Activated CD8-positive, alpha-beta T cell treated with anti-CD3 and anti-CD28 coated beads, Interleukin-2, amount 10 ng/mL, durations not matched to agents 7 days and 5 days (primary cell): ENCODE data around the gene SH3BGRL3. TPM values are rescaled to one million over a fixed set of nuclear protein-coding genes. Genes with fewer than 3 reads are reported as not detected.
A peak's percentile ranks its signal among the peaks of the same experiment; 100 is the strongest.

Experiments used
- ATAC-seq: fragments of 150-1000 bp; cut with Tn5 transposase; one replicate; pipeline ENCODE4 v1.10.0; 2021; ENCODE audit warnings: moderate library complexity
- CTCF ChIA-PET: fragments of 350-600 bp; sonication (Branson Sonifier 250); formaldehyde crosslinking; loops from one replicate; lab custom pipeline; 2021; ENCODE audit warnings: antibody characterized with exemption; lab: Charles Lee
- POLR2A ChIA-PET: fragments of 350-600 bp; sonication (Branson Sonifier 250); formaldehyde crosslinking; loops from one replicate; lab custom pipeline; 2021; ENCODE audit warnings: antibody characterized with exemption; lab: Charles Lee
- DNase-seq: peaks from one replicate; pipeline ENCODE4 v3.0.0-alpha.2; 2020
- H3K27ac Mint-ChIP-seq: one replicate; pipeline ENCODE4 v1.8.0; 2021; ENCODE audit warnings: mild to moderate bottlenecking, mixed read lengths
- H3K27me3 Mint-ChIP-seq: one replicate; pipeline ENCODE4 v1.8.0; 2021; ENCODE audit warnings: low read depth, mixed read lengths
- H3K36me3 Mint-ChIP-seq: one replicate; pipeline ENCODE4 v1.8.0; 2021; ENCODE audit warnings: low read depth, mixed read lengths
- H3K4me1 Mint-ChIP-seq: one replicate; pipeline ENCODE4 v1.8.0; 2021; ENCODE audit warnings: low read depth, mixed read lengths
- H3K4me3 Mint-ChIP-seq: one replicate; pipeline ENCODE4 v1.8.0; 2021; ENCODE audit warnings: mild to moderate bottlenecking, mixed read lengths
- H3K9me3 Mint-ChIP-seq: one replicate; pipeline ENCODE4 v1.8.0; 2022; ENCODE audit warnings: mixed read lengths; ENCODE audit not compliant: insufficient read depth
- total RNA-seq, 2 experiments: library from RNA; stranded (reverse); gene quantifications; one replicate each; pipeline ENCODE4 v1.2.3, GENCODE V29; 2021

The SH3BGRL3 gene
- total RNA-seq, 2 experiments from 2014 or later, result 795 to 814 TPM

GRCh38 chr1:26259578-26259977 is 20.3 kb upstream of the SH3BGRL3 start:
- ChIA-PET POLR2A (no interaction called here), CTCF (interaction anchor here (0.7 to 1.5 kb wide), 3 partner anchors 11 to 26 kb away, joined by 3 to 4 read pairs (median 3); partner anchors contain the start of gene CEP85)
- Mint-ChIP-seq H3K27me3 (no peaks in the 10 kb centered on the region), H3K36me3 (peaks cover 75% of the 10 kb centered on the region), H3K4me3 (no peak overlapping the region), H3K27ac (no peak overlapping the region), H3K4me1 (peaks cover 3% of the 10 kb centered on the region), H3K9me3 (no peaks in the 10 kb centered on the region)
- ATAC-seq (no peak), DNase-seq (no peak)

- Mint-ChIP-seq H3K36me3 (peaks cover 78% of the 10 kb centered on the region), H3K4me3 (no peak overlapping the region), H3K4me1 (peaks cover 3% of the 10 kb centered on the region), H3K27me3 (no peaks in the 10 kb centered on the region), H3K27ac (peak overlapping the region; percentile 44), H3K9me3 (peaks cover 2% of the 10 kb centered on the region)
- POLR2A ChIA-PET, result interaction anchor here (0.6 kb wide), 1 partner anchor 193 kb away, joined by 3 read pairs; no protein-coding TSS in a partner anchor
- ATAC-seq, result no peak
- CTCF ChIA-PET, result interaction anchor here (0.6 to 1.7 kb wide), 5 partner anchors 13 to 154 kb away, joined by 3 to 9 read pairs (median 3); partner anchors contain the start of gene CEP85
- DNase-seq, result no peak
These were observed 16.7 kb upstream of the SH3BGRL3 start for GRCh38 chr1:26263212-26263611.

GRCh38 chr1:26265405-26265804 is 14.5 kb upstream of the SH3BGRL3 start:
- H3K27ac Mint-ChIP-seq, result no peak overlapping the region

GRCh38 chr1:26268290-26269197 is 11.3 kb upstream of the SH3BGRL3 start:
- ATAC-seq (no peak), DNase-seq (no peak)
- Mint-ChIP-seq H3K27me3 (no peaks in the 10 kb centered on the region), H3K9me3 (peaks cover 12% of the 10 kb centered on the region), H3K27ac (no peak overlapping the region), H3K36me3 (peaks cover 75% of the 10 kb centered on the region), H3K4me3 (no peak overlapping the region), H3K4me1 (no peaks in the 10 kb centered on the region)
- POLR2A ChIA-PET, result no interaction called here
- CTCF ChIA-PET, result interaction anchor here (1.1 to 1.9 kb wide), 2 partner anchors 33 to 123 kb away, joined by 3 to 4 read pairs; no protein-coding TSS in a partner anchor

More at GRCh38 chr1:26265405-26265804, 14.5 kb upstream of the SH3BGRL3 start:
- Mint-ChIP-seq H3K27me3 (no peaks in the 10 kb centered on the region), H3K36me3 (peaks cover 79% of the 10 kb centered on the region), H3K4me3 (no peak overlapping the region), H3K4me1 (no peaks in the 10 kb centered on the region), H3K9me3 (peaks cover 12% of the 10 kb centered on the region)
- DNase-seq (no peak), ATAC-seq (no peak)
- POLR2A ChIA-PET, result no interaction called here
- CTCF ChIA-PET, result interaction anchor here (1.8 to 3.0 kb wide), 2 partner anchors 10 to 32 kb away, joined by 6 to 11 read pairs; no protein-coding TSS in a partner anchor

- Mint-ChIP-seq H3K36me3 (peaks cover 71% of the 10 kb centered on the region), H3K27ac (peak overlapping the region; percentile 45), H3K9me3 (peaks cover 12% of the 10 kb centered on the region), H3K4me3 (no peak overlapping the region), H3K4me1 (peaks cover 1% of the 10 kb centered on the region), H3K27me3 (no peaks in the 10 kb centered on the region)
- ATAC-seq, result no peak
- CTCF ChIA-PET, result interaction anchor here (1.1 kb wide), 1 partner anchor 34 kb away, joined by 3 read pairs; no protein-coding TSS in a partner anchor
- POLR2A ChIA-PET, result no interaction called here
- DNase-seq, result no peak
These were observed 10.7 kb upstream of the SH3BGRL3 start for GRCh38 chr1:26269198-26269550.

- no peaks in the 10 kb centered on the region for H3K27me3 Mint-ChIP-seq
- ATAC-seq (no peak), DNase-seq (no peak)
- no peak overlapping the region for H3K4me3 Mint-ChIP-seq
- no peaks in the 10 kb centered on the region for H3K9me3 Mint-ChIP-seq
- peaks cover 54% of the 10 kb centered on the region for H3K4me1 Mint-ChIP-seq
- CTCF ChIA-PET, result interaction anchor here (0.8 to 9.1 kb wide), 23 partner anchors 9 to 262 kb away, joined by 3 to 206 read pairs (median 10); partner anchors contain the start of genes CD52, CEP85, UBXN11 and ZNF593
- peak overlapping the region; percentile 7 for H3K27ac Mint-ChIP-seq
- peaks cover 68% of the 10 kb centered on the region for H3K36me3 Mint-ChIP-seq
- POLR2A ChIA-PET, result interaction anchor here (1.0 to 19.5 kb wide), 5 partner anchors 10 to 116 kb away, joined by 4 to 409 read pairs (median 12); partner anchors contain the start of gene CD52
These were observed 5.0 kb upstream of the SH3BGRL3 start for GRCh38 chr1:26274801-26275425.

GRCh38 chr1:26275580-26276431 is 4.1 kb upstream of the SH3BGRL3 start:
- H3K36me3 Mint-ChIP-seq, result peaks cover 67% of the 10 kb centered on the region
- peak overlapping the region; percentile 91 for H3K27ac Mint-ChIP-seq
- DNase-seq (peak; percentile 83), ATAC-seq (peak; percentile 66)
- peak overlapping the region; percentile 26 for H3K4me3 Mint-ChIP-seq
- H3K4me1 Mint-ChIP-seq, result peaks cover 54% of the 10 kb centered on the region
- POLR2A ChIA-PET, result interaction anchor here (0.7 to 19.5 kb wide), 7 partner anchors 10 to 173 kb away, joined by 3 to 409 read pairs (median 6); partner anchors contain the start of gene CD52
- no peaks in the 10 kb centered on the region for H3K27me3 Mint-ChIP-seq
- CTCF ChIA-PET, result interaction anchor here (0.5 to 9.1 kb wide), 39 partner anchors 9 to 536 kb away, joined by 3 to 206 read pairs (median 5); partner anchors contain the start of genes CD52, CEP85, DHDDS and HMGN2
- no peaks in the 10 kb centered on the region for H3K9me3 Mint-ChIP-seq

- Mint-ChIP-seq H3K4me1 (peaks cover 59% of the 10 kb centered on the region), H3K4me3 (peak overlapping the region; percentile 26), H3K9me3 (no peaks in the 10 kb centered on the region), H3K36me3 (peaks cover 70% of the 10 kb centered on the region), H3K27me3 (no peaks in the 10 kb centered on the region), H3K27ac (peak overlapping the region; percentile 91)
- ChIA-PET POLR2A (interaction anchor here (0.7 to 19.5 kb wide), 6 partner anchors 9 to 173 kb away, joined by 3 to 409 read pairs (median 9); partner anchors contain the start of gene CD52), CTCF (interaction anchor here (0.7 to 9.1 kb wide), 32 partner anchors 9 to 233 kb away, joined by 3 to 206 read pairs (median 6); partner anchors contain the start of genes CD52, CEP85, DHDDS and HMGN2)
- DNase-seq (no peak), ATAC-seq (no peak)
These were observed 3.5 kb upstream of the SH3BGRL3 start for GRCh38 chr1:26276432-26276838.

- peak overlapping the region; percentile 91 for H3K27ac Mint-ChIP-seq
- no peak for ATAC-seq
These were observed 2.6 kb upstream of the SH3BGRL3 start for GRCh38 chr1:26277261-26277661.

GRCh38 chr1:26277719-26278118 is 2.2 kb upstream of the SH3BGRL3 start:
- H3K27me3 Mint-ChIP-seq, result no peaks in the 10 kb centered on the region
- H3K4me3 Mint-ChIP-seq, result no peak overlapping the region
- DNase-seq (no peak), ATAC-seq (no peak)
- ChIA-PET POLR2A (interaction anchor here (2.4 to 19.5 kb wide), 3 partner anchors 8 to 40 kb away, joined by 12 to 409 read pairs (median 14); partner anchors contain the start of gene CD52), CTCF (interaction anchor here (0.7 to 9.1 kb wide), 13 partner anchors 7 to 154 kb away, joined by 3 to 206 read pairs (median 29); partner anchors contain the start of genes CD52 and CEP85)
- peaks cover 75% of the 10 kb centered on the region for H3K36me3 Mint-ChIP-seq
- H3K27ac Mint-ChIP-seq, result peak overlapping the region; percentile 91
- no peaks in the 10 kb centered on the region for H3K9me3 Mint-ChIP-seq
- peaks cover 72% of the 10 kb centered on the region for H3K4me1 Mint-ChIP-seq

More at GRCh38 chr1:26277261-26277661, 2.6 kb upstream of the SH3BGRL3 start:
- ChIA-PET CTCF (interaction anchor here (0.7 to 9.1 kb wide), 15 partner anchors 8 to 154 kb away, joined by 3 to 206 read pairs (median 6); partner anchors contain the start of genes CD52 and CEP85), POLR2A (interaction anchor here (2.4 to 19.5 kb wide), 3 partner anchors 8 to 41 kb away, joined by 12 to 409 read pairs (median 14); partner anchors contain the start of gene CD52)
- H3K27me3 Mint-ChIP-seq, result no peaks in the 10 kb centered on the region
- peak overlapping the region; percentile 26 for H3K4me3 Mint-ChIP-seq
- no peaks in the 10 kb centered on the region for H3K9me3 Mint-ChIP-seq
- H3K4me1 Mint-ChIP-seq, result peaks cover 68% of the 10 kb centered on the region
- H3K36me3 Mint-ChIP-seq, result peaks cover 73% of the 10 kb centered on the region
- DNase-seq, result no peak
